K562 (cell line): ENCODE data around the gene SIRT7. TPM values are rescaled to one million over a fixed set of nuclear protein-coding genes. Genes with fewer than 3 reads are reported as not detected.

Source experiments
- CBX5 ChIP-seq: IDR thresholded peaks from 2 replicates; pipeline ENCODE4 v1.6.1; 2014; ENCODE audit warnings: low read depth, borderline replicate concordance
- CCNT2 ChIP-seq: IDR thresholded peaks from 2 replicates; pipeline ENCODE4 v1.6.1; 2011; ENCODE audit warnings: borderline replicate concordance, low read depth, mild to moderate bottlenecking, moderate library complexity, mixed read lengths, low read length; ENCODE audit not compliant: insufficient read length; ENCODE audit errors: extremely low read depth
- E2F8 ChIP-seq: fragments of 450-650 bp; IDR thresholded peaks from 2 replicates; pipeline ENCODE4 v1.7.1; 2018; ENCODE audit warnings: mild to moderate bottlenecking, low read depth; ENCODE audit not compliant: partially characterized antibody
- GATAD2B ChIP-seq: fragments of 450-650 bp; IDR thresholded peaks from 2 replicates; pipeline ENCODE4 v1.6.1; 2017; ENCODE audit warnings: mild to moderate bottlenecking, borderline replicate concordance
- IRF2 ChIP-seq: sonication (generic); formaldehyde crosslinking; IDR thresholded peaks from 2 replicates; pipeline ENCODE4 v1.8.1; 2022; ENCODE audit warnings: mild to moderate bottlenecking, missing genetic modification reagents
- KLF16 ChIP-seq: IDR thresholded peaks from 2 replicates; pipeline ENCODE4 v1.6.1; 2016; ENCODE audit warnings: antibody characterized with exemption
- NCOA6 ChIP-seq: fragments of 450-650 bp; IDR thresholded peaks from 2 replicates; pipeline ENCODE4 v1.6.1; 2017; ENCODE audit warnings: mild to moderate bottlenecking
- NR4A1 ChIP-seq, 2 experiments: fragments of 250-450 bp in 1 of 2; fragments of 450-650 bp in 1 of 2; sonication (Bioruptor Pico) in 1 of 2; IDR thresholded peaks; 2 replicates each; pipeline versions ENCODE4 v1.4.0 to v1.6.1; 2016 to 2020; ENCODE audit warnings: mild to moderate bottlenecking in 2 of 2, missing compliant biosample characterization in 1 of 2, missing genetic modification characterization in 1 of 2, moderate library complexity in 1 of 2
- PPARD ChIP-seq: fragments of 250-450 bp; sonication (Bioruptor Pico); IDR thresholded peaks from 2 replicates; pipeline ENCODE4 v1.8.0; 2022; ENCODE audit warnings: inconsistent platforms, mild to moderate bottlenecking, moderate library complexity
- TBL1XR1 ChIP-seq, 2 experiments: IDR thresholded peaks; 2 replicates each; pipeline ENCODE4 v1.6.1; 2012; ENCODE audit warnings: improper control_type of control experiment in 2 of 2, low read length in 2 of 2, mild to moderate bottlenecking in 1 of 2
- TFAP4 ChIP-seq: sonication (generic); formaldehyde crosslinking; IDR thresholded peaks from 2 replicates; pipeline ENCODE4 v1.8.0; 2022; ENCODE audit warnings: missing genetic modification reagents, mild to moderate bottlenecking, moderate library complexity, borderline replicate concordance
- ZBTB9 ChIP-seq: fragments of 450-650 bp; formaldehyde crosslinking; IDR thresholded peaks from 2 replicates; pipeline ENCODE4 v1.4.0; 2020; ENCODE audit warnings: mild to moderate bottlenecking, moderate library complexity
- ZNF263 ChIP-seq: sonication (generic); formaldehyde crosslinking; IDR thresholded peaks from 2 replicates; pipeline ENCODE4 v1.8.0; 2022; ENCODE audit warnings: mild to moderate bottlenecking, missing genetic modification reagents, borderline replicate concordance
- ZNF3 ChIP-seq: fragments of 250-450 bp; sonication (Bioruptor Pico); IDR thresholded peaks from 2 replicates; pipeline ENCODE4 v1.5.0; 2021; ENCODE audit warnings: mild to moderate bottlenecking, moderate library complexity
- polyA plus RNA-seq, 8 experiments: library from polyadenylated mRNA; depleted of rRNA in 4 of 8; stranded (reverse) in 5 of 8; unstranded in 3 of 8; fragments of >200 nt; fragmentation: Nextera tagmentation in 2 of 8; fragmentation: Illumina TruSeq in 1 of 8; extraction: Ambion mirVana in 2 of 8; extraction: Trizol in 1 of 8; gene quantifications; 2 replicates each; pipeline versions ENCODE4 v1.2.1 to v1.2.3, GENCODE V29; 2011 to 2014; ENCODE audit warnings: inconsistent platforms in 1 of 8, missing spikeins in 1 of 8
- total RNA-seq, 7 experiments: library from RNA; depleted of rRNA in 6 of 7; stranded (reverse); fragments of >200 nt in 6 of 7; fragmentation: Illumina TruSeq in 2 of 7; extraction: Trizol in 2 of 7; gene quantifications; 2 replicates each; pipeline versions ENCODE4 v1.2.1 to v1.2.3, GENCODE V29; 2011 to 2021; ENCODE audit warnings: low replicate concordance in 1 of 7
- TF ChIP-seq, protein P1 (sequence below): fragments of 250-450 bp; sonication (Bioruptor Pico); IDR thresholded peaks from 2 replicates; pipeline ENCODE4 v1.4.0; 2020

SIRT7 gene
- total and polyA plus RNA-seq, 9 of the 15 experiments (the other 6 are each of a cell fraction or from before 2014, with no cell fraction given): 1.6 to 54.8 (median 20.3) TPM

DNA sequence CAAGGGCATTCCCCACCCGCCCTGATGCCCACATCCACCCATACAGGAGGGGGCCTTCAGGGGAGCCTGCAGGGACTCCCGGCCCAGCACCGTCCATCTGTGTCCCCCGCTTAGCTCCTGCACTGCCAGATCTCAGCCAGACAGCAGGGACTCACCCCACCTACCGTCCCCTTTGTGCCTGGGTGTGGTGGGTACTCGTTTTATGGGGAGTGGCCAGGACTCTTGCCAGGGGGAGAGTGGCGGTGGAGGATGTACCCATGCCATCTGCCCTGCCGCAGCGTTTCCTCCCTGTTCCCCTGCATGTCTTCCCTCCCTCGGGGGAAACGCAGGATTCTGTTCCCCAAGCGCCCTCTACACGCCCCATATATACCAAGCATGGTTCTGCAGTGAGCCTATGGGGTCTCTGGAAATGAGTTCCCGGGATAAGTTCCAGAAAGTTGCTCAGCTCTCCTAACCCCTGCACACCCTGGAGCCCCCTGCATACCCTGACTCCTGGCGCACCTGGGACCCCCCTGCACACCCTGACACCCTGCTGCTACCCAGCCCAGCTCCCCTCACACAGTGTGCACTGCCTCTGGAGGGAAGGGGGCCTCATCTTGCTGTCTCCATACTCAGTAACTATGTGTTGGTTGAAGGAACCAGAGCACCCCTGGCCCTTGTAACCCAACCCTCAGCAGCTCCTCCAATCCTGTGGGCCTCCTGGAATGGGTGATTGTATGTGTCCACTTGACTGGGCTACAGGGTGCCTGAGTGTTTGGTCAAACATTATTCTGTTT, 13.8 kb upstream of the SIRT7 start (continued):
- TF ChIP-seq ZBTB9 (CRISPR knock-in tag) (no peak), CCNT2 (no peak), GATAD2B (no peak), NR4A1 (CRISPR knock-in tag; IDR thresholded peaks at IDR 0.05) (no peak), NR4A1 (tag; IDR thresholded peaks at IDR 0.05) (no peak), ZNF3 (CRISPR knock-in tag) (no peak), TBL1XR1 (IDR thresholded peaks at IDR 0.05; ENCODE audit: low read length in 2 of 2) (no peak), KLF16 (no peak), TFAP4 (CRISPR knock-in tag) (peak; percentile 6; the same call in 1 of the 2 replicates), CBX5 (no peak), PPARD (CRISPR knock-in tag) (no peak), E2F8 (peak; percentile 14), ZNF263 (CRISPR knock-in tag) (peak; percentile 9; the same call in 1 of the 2 replicates), NCOA6 (no peak), IRF2 (CRISPR knock-in tag) (no peak)
- TF ChIP-seq, protein P1, sequence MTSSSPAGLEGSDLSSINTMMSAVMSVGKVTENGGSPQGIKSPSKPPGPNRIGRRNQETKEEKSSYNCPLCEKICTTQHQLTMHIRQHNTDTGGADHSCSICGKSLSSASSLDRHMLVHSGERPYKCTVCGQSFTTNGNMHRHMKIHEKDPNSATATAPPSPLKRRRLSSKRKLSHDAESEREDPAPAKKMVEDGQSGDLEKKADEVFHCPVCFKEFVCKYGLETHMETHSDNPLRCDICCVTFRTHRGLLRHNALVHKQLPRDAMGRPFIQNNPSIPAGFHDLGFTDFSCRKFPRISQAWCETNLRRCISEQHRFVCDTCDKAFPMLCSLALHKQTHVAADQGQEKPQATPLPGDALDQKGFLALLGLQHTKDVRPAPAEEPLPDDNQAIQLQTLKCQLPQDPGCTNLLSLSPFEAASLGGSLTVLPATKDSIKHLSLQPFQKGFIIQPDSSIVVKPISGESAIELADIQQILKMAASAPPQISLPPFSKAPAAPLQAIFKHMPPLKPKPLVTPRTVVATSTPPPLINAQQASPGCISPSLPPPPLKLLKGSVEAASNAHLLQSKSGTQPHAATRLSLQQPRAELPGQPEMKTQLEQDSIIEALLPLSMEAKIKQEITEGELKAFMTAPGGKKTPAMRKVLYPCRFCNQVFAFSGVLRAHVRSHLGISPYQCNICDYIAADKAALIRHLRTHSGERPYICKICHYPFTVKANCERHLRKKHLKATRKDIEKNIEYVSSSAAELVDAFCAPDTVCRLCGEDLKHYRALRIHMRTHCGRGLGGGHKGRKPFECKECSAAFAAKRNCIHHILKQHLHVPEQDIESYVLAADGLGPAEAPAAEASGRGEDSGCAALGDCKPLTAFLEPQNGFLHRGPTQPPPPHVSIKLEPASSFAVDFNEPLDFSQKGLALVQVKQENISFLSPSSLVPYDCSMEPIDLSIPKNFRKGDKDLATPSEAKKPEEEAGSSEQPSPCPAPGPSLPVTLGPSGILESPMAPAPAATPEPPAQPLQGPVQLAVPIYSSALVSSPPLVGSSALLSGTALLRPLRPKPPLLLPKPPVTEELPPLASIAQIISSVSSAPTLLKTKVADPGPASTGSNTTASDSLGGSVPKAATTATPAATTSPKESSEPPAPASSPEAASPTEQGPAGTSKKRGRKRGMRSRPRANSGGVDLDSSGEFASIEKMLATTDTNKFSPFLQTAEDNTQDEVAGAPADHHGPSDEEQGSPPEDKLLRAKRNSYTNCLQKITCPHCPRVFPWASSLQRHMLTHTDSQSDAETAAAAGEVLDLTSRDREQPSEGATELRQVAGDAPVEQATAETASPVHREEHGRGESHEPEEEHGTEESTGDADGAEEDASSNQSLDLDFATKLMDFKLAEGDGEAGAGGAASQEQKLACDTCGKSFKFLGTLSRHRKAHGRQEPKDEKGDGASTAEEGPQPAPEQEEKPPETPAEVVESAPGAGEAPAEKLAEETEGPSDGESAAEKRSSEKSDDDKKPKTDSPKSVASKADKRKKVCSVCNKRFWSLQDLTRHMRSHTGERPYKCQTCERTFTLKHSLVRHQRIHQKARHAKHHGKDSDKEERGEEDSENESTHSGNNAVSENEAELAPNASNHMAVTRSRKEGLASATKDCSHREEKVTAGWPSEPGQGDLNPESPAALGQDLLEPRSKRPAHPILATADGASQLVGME: no peak
